PC-9 (cell line): ENCODE results near the gene FBLN2.

Experiments used
- CTCF ChIP-seq: fragments of 200-600 bp; sonication (generic); conservative IDR thresholded peaks from 2 replicates; pipeline ENCODE4 v1.6.1; 2017; ENCODE audit warnings: mixed run types, antibody characterized with exemption, mild to moderate bottlenecking, moderate library complexity
- EZH2 ChIP-seq: fragments of 200-600 bp; sonication (generic); IDR thresholded peaks from 2 replicates; pipeline ENCODE4 v1.8.0; 2017; ENCODE audit warnings: antibody characterized with exemption, low read depth

DNA sequence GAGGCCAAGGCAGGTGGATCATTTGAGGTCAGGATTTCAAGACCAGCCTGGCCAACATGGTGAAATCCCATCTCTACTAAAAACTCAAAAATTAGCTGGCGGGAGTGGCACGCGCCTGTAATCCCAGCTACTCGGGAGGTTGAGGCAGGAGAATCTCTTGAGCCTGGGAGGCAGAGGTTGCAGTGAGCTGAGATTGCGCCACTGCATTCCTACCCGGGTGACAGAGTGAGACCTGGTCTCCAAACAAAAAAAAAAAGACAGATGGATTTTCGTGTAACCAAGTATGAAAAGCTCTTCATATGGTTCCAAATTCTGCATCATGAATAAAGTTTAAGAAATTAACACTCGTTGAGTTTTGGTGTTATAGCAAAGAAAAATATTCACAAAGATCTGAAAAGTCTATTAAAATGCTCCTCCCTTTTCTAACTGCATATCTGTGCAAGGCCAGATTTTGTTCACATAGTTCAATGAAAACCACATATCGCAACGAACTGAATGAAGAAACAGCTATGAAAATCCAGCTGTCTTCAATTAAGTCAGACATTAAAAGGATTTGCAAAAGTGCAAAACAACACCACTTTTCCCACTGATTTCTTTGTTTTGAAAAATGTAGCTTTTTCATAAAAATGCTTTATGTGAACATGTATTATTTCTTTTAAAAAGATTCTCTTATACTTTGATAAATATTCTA lies 23.8 kb upstream of the FBLN2 start:
- TF ChIP-seq CTCF, result no peak
- no peak for TF ChIP-seq EZH2
